GM12878 (cell line): ENCODE measurements around the gene PSENEN. TPM values are rescaled to one million over a fixed set of nuclear protein-coding genes. Genes with fewer than 3 reads are reported as not detected.
A peak's percentile ranks its signal among the peaks of the same experiment; 100 is the strongest.

Source experiments
- ASH2L ChIP-seq: fragments of 300-600, 200-600 bp; sonication (generic); IDR thresholded peaks from 2 replicates; pipeline ENCODE4 v1.6.1; 2017; ENCODE audit warnings: low read depth, mild to moderate bottlenecking, borderline replicate concordance
- ATF7 ChIP-seq: fragments of 450-650 bp; IDR thresholded peaks from 2 replicates; pipeline ENCODE4 v1.6.1; 2016; ENCODE audit warnings: low read depth, mild to moderate bottlenecking
- BCL11A ChIP-seq: IDR thresholded peaks from 2 replicates; pipeline ENCODE4 v1.6.1; 2011; ENCODE audit warnings: low read depth, low read length
- CHD2 ChIP-seq: IDR thresholded peaks from 2 replicates; pipeline ENCODE4 v1.6.1; 2011; ENCODE audit warnings: low read depth, low read length, improper control_type of control experiment, borderline replicate concordance
- CHD4 ChIP-seq: fragments of 200-600 bp; sonication (generic); IDR thresholded peaks from 2 replicates; pipeline ENCODE4 v1.6.1; 2016; ENCODE audit warnings: mild to moderate bottlenecking
- HDAC2 ChIP-seq: fragments of 200-600 bp; sonication (generic); IDR thresholded peaks from 2 replicates; pipeline ENCODE4 v1.6.1; 2017
- HDGF ChIP-seq: fragments of 450-650 bp; IDR thresholded peaks from 2 replicates; pipeline ENCODE4 v1.6.1; 2016; ENCODE audit warnings: antibody characterized with exemption
- IRF4 ChIP-seq: IDR thresholded peaks from 2 replicates; pipeline ENCODE4 v1.6.1; 2011; ENCODE audit warnings: low read depth, low read length
- MYC ChIP-seq: IDR thresholded peaks from 2 replicates; pipeline ENCODE4 v1.6.1; 2011; ENCODE audit warnings: mild to moderate bottlenecking, low read length, moderate library complexity, inconsistent platforms; ENCODE audit not compliant: insufficient read depth, insufficient replicate concordance, insufficient read length, severe bottlenecking
- NR2C2 ChIP-seq: IDR thresholded peaks from 2 replicates; pipeline ENCODE4 v1.6.1; 2011; ENCODE audit warnings: borderline replicate concordance, low read depth; ENCODE audit not compliant: control insufficient read depth, insufficient read length
- POLR2AphosphoS2 ChIP-seq: IDR thresholded peaks from 2 replicates; pipeline ENCODE4 v1.6.1; 2011; ENCODE audit warnings: low read depth, mild to moderate bottlenecking, low read length, improper control_type of control experiment, moderate library complexity
- SREBF1 ChIP-seq: IDR thresholded peaks from 2 replicates; pipeline ENCODE4 v1.6.1; 2012; ENCODE audit warnings: mild to moderate bottlenecking, low read length
- SREBF2 ChIP-seq: IDR thresholded peaks from 2 replicates; pipeline ENCODE4 v1.6.1; 2012; ENCODE audit warnings: mild to moderate bottlenecking, low read length
- SRF ChIP-seq, 2 experiments: IDR thresholded peaks; 2 replicates each; pipeline ENCODE4 v1.6.1; 2011; ENCODE audit warnings: low read depth in 2 of 2, low read length in 2 of 2, mild to moderate bottlenecking in 1 of 2, moderate library complexity in 1 of 2
- polyA plus RNA-seq, 11 experiments: library from polyadenylated mRNA; depleted of rRNA in 4 of 11; unstranded in 6 of 11; stranded (reverse) in 5 of 11; fragments of >200 nt; fragmentation: Nextera tagmentation in 4 of 11; fragmentation: Illumina TruSeq in 1 of 11; extraction: Ambion mirVana in 4 of 11; extraction: Trizol in 1 of 11; gene quantifications; 1 replicate in 1 of 11; 2 replicates in 10 of 11; pipeline versions ENCODE4 v1.2.1 to v1.2.3, GENCODE V29; 2011 to 2016; ENCODE audit warnings: inconsistent platforms in 2 of 11, missing spikeins in 2 of 11, low read depth in 1 of 11
- total RNA-seq, 4 experiments: library from RNA; depleted of rRNA in 3 of 4; stranded (reverse); fragments of >200 nt in 3 of 4; fragmentation: Illumina TruSeq in 1 of 4; extraction: Trizol in 1 of 4; gene quantifications; 2 replicates each; pipeline versions ENCODE4 v1.2.1 to v1.2.3, GENCODE V29; 2013 to 2021
- TF ChIP-seq, protein P1 (sequence below): IDR thresholded peaks from 2 replicates; pipeline ENCODE4 v1.6.1; 2012; ENCODE audit warnings: improper control_type of control experiment, low read depth, low read length; ENCODE audit not compliant: insufficient replicate concordance
- TF ChIP-seq, protein P2 (sequence below): fragments of 450-650 bp; IDR thresholded peaks from 2 replicates; pipeline ENCODE4 v1.6.1; 2017; ENCODE audit warnings: mild to moderate bottlenecking
- TF ChIP-seq, protein P3 (sequence below): fragments of 450-650 bp; formaldehyde crosslinking; IDR thresholded peaks from 2 replicates; pipeline ENCODE4 v1.4.0; 2022; ENCODE audit warnings: mild to moderate bottlenecking, moderate library complexity
- TF ChIP-seq, protein P4 (sequence below): fragments of 450-650 bp; IDR thresholded peaks from 2 replicates; pipeline ENCODE4 v1.6.1; 2014; ENCODE audit warnings: mild to moderate bottlenecking

The PSENEN gene
- total and polyA plus RNA-seq, 10 of the 15 experiments (the other 5 are each of a cell fraction or from before 2014, with no cell fraction given): 14.4 to 178 (median 43.5) TPM

DNA sequence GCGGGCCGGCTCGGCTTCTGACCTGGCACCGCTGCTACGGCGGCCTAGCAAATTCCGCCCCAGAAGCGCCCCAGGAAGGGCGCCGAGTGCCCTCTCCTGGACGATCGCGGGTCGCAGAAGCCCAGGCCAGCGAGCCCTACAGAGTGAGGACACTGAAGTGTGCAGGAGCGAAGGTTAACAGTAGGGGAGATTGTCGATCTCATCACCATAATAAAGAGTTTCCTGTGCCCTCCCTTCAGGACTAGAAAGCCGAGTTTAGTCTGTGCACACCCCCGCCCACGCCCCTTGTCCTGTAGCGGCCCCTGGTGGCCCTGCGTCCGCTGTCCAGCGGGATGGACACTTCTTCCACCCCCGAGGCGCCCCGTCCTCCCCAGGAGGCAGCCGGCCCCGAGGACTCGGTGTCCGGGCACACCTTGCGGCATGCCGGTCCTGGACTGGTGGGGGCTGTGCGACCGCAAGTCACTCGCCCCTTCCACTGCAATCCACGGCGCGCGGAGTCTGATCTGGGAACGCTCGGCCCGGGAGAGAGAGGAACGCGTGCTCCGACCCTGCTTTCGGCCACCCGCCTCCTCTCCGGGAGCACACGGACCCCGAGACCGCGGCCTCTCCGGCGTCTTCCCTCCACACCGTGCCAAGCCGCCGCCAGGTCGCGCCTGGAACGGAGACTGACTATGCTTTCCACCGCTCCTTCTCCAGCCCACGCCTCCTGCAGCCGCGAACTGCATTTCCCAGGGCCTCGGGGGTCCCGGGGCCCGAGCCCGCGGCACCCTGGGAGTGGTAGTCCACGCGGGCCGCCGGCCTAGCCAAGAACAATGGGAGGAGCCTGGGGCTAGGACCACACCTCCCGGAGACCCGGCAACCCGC is 28.4 kb upstream of the PSENEN start (continued):
- TF ChIP-seq, protein P1, sequence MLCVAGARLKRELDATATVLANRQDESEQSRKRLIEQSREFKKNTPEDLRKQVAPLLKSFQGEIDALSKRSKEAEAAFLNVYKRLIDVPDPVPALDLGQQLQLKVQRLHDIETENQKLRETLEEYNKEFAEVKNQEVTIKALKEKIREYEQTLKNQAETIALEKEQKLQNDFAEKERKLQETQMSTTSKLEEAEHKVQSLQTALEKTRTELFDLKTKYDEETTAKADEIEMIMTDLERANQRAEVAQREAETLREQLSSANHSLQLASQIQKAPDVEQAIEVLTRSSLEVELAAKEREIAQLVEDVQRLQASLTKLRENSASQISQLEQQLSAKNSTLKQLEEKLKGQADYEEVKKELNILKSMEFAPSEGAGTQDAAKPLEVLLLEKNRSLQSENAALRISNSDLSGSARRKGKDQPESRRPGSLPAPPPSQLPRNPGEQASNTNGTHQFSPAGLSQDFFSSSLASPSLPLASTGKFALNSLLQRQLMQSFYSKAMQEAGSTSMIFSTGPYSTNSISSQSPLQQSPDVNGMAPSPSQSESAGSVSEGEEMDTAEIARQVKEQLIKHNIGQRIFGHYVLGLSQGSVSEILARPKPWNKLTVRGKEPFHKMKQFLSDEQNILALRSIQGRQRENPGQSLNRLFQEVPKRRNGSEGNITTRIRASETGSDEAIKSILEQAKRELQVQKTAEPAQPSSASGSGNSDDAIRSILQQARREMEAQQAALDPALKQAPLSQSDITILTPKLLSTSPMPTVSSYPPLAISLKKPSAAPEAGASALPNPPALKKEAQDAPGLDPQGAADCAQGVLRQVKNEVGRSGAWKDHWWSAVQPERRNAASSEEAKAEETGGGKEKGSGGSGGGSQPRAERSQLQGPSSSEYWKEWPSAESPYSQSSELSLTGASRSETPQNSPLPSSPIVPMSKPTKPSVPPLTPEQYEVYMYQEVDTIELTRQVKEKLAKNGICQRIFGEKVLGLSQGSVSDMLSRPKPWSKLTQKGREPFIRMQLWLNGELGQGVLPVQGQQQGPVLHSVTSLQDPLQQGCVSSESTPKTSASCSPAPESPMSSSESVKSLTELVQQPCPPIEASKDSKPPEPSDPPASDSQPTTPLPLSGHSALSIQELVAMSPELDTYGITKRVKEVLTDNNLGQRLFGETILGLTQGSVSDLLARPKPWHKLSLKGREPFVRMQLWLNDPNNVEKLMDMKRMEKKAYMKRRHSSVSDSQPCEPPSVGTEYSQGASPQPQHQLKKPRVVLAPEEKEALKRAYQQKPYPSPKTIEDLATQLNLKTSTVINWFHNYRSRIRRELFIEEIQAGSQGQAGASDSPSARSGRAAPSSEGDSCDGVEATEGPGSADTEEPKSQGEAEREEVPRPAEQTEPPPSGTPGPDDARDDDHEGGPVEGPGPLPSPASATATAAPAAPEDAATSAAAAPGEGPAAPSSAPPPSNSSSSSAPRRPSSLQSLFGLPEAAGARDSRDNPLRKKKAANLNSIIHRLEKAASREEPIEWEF: no peak
- TF ChIP-seq ASH2L (no peak), HDGF (peak; percentile 88; the same call in 1 of the 2 replicates), BCL11A (0 out of 2 replicates have a peak, but pooled peaks have one; percentile 20), ATF7 (0 out of 2 replicates have a peak, but pooled peaks have one; percentile 18), CHD2 (peak; percentile 58; the same call in 1 of the 2 replicates), HDAC2 (no peak), NR2C2 (no peak), IRF4 (no peak), CHD4 (0 out of 2 replicates have a peak, but pooled peaks have one; percentile 75), SRF (IDR thresholded peaks at IDR 0.05; ENCODE audit: low read depth in 2 of 2, low read length in 2 of 2) (0 out of 4 replicates have a peak, but pooled peaks of 1 of the 2 experiments have one; percentile 9), SREBF2 (no peak), SREBF1 (peak; percentile 83), POLR2AphosphoS2 (peak; percentile 92; the same call in 1 of the 2 replicates), MYC (no peak)
- TF ChIP-seq, protein P2, sequence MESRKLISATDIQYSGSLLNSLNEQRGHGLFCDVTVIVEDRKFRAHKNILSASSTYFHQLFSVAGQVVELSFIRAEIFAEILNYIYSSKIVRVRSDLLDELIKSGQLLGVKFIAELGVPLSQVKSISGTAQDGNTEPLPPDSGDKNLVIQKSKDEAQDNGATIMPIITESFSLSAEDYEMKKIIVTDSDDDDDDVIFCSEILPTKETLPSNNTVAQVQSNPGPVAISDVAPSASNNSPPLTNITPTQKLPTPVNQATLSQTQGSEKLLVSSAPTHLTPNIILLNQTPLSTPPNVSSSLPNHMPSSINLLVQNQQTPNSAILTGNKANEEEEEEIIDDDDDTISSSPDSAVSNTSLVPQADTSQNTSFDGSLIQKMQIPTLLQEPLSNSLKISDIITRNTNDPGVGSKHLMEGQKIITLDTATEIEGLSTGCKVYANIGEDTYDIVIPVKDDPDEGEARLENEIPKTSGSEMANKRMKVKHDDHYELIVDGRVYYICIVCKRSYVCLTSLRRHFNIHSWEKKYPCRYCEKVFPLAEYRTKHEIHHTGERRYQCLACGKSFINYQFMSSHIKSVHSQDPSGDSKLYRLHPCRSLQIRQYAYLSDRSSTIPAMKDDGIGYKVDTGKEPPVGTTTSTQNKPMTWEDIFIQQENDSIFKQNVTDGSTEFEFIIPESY: no peak
- TF ChIP-seq, protein P3, sequence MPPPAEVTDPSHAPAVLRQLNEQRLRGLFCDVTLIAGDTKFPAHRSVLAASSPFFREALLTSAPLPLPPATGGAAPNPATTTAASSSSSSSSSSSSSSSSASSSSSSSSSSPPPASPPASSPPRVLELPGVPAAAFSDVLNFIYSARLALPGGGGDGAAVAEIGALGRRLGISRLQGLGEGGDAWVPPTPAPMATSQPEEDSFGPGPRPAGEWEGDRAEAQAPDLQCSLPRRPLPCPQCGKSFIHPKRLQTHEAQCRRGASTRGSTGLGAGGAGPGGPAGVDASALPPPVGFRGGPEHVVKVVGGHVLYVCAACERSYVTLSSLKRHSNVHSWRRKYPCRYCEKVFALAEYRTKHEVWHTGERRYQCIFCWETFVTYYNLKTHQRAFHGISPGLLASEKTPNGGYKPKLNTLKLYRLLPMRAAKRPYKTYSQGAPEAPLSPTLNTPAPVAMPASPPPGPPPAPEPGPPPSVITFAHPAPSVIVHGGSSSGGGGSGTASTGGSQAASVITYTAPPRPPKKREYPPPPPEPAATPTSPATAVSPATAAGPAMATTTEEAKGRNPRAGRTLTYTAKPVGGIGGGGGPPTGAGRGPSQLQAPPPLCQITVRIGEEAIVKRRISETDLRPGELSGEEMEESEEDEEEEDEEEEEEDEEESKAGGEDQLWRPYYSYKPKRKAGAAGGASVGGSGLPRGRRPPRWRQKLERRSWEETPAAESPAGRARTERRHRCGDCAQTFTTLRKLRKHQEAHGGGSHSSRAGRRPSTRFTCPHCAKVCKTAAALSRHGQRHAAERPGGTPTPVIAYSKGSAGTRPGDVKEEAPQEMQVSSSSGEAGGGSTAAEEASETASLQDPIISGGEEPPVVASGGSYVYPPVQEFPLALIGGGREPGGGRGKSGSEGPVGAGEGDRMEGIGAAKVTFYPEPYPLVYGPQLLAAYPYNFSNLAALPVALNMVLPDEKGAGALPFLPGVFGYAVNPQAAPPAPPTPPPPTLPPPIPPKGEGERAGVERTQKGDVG (CRISPR knock-in tag): no peak
- TF ChIP-seq, protein P4, sequence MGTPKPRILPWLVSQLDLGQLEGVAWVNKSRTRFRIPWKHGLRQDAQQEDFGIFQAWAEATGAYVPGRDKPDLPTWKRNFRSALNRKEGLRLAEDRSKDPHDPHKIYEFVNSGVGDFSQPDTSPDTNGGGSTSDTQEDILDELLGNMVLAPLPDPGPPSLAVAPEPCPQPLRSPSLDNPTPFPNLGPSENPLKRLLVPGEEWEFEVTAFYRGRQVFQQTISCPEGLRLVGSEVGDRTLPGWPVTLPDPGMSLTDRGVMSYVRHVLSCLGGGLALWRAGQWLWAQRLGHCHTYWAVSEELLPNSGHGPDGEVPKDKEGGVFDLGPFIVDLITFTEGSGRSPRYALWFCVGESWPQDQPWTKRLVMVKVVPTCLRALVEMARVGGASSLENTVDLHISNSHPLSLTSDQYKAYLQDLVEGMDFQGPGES: no peak
